IPS-20b (cell line): Measurements from ENCODE around the gene GARS1.
"Not testable (repeated sequence)": the region's sequence is repeated elsewhere in the genome, so short reads cannot be mapped to it uniquely, and the experiment has no call there.

ENCODE experiments used
- H3K27ac ChIP-seq: one replicate; pipeline ENCODE4 v1.5.1; 2013; ENCODE audit warnings: low read length
- H3K27me3 ChIP-seq: 2 replicates; pipeline ENCODE4 v1.6.1; 2013; ENCODE audit warnings: mild to moderate bottlenecking, low read length, inconsistent platforms; ENCODE audit not compliant: insufficient read depth
- H3K36me3 ChIP-seq: 2 replicates; pipeline ENCODE4 v1.6.1; 2013; ENCODE audit warnings: low read depth, mild to moderate bottlenecking, inconsistent platforms, low read length, moderate library complexity; ENCODE audit not compliant: insufficient read depth
- H3K4me1 ChIP-seq: 2 replicates; pipeline ENCODE4 v1.6.1; 2013; ENCODE audit warnings: mild to moderate bottlenecking, control low read depth, inconsistent platforms, low read length, moderate library complexity; ENCODE audit not compliant: insufficient read depth
- H3K4me3 ChIP-seq: 2 replicates; pipeline ENCODE4 v1.5.1; 2013; ENCODE audit warnings: mild to moderate bottlenecking, low read length, inconsistent platforms
- H3K9ac ChIP-seq: 2 replicates; pipeline ENCODE4 v1.6.1; 2013; ENCODE audit warnings: low read depth, mild to moderate bottlenecking, inconsistent platforms, low read length, moderate library complexity
- H3K9me3 ChIP-seq: 2 replicates; pipeline ENCODE4 v1.6.1; 2013; ENCODE audit warnings: mild to moderate bottlenecking, low read depth, low read length, inconsistent platforms; ENCODE audit not compliant: insufficient read depth

The GARS1 gene

DNA sequence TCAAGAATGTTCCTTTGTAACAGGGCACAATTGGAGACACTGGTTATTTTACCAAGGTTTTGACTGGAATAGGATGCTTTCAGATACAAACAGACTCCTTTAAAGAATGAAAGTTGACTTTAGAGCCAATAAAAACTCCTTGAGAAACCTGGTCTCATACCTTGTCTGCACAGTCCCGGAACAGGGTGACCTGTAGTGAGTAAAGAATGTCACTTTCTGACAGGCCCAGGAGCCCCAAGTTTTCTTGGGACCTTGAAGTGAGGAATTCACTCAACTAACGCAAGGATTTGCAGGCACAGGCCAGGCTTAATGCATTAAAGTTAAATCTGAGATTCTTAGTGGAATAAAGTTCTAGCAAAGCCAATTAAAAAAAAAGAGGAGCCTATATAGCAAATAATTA, 11.5 kb upstream of the GARS1 start:
- no peak overlapping the region for H3K4me3 ChIP-seq
- peaks cover 20% of the 10 kb centered on the region for H3K4me1 ChIP-seq
- no peak overlapping the region for H3K9ac ChIP-seq
- no peaks in the 10 kb centered on the region for H3K27me3 ChIP-seq
- peaks cover 43% of the 10 kb centered on the region; the same call in 1 of the 2 replicates for H3K9me3 ChIP-seq
- peaks cover 36% of the 10 kb centered on the region for H3K36me3 ChIP-seq
- no peak overlapping the region for H3K27ac ChIP-seq

DNA sequence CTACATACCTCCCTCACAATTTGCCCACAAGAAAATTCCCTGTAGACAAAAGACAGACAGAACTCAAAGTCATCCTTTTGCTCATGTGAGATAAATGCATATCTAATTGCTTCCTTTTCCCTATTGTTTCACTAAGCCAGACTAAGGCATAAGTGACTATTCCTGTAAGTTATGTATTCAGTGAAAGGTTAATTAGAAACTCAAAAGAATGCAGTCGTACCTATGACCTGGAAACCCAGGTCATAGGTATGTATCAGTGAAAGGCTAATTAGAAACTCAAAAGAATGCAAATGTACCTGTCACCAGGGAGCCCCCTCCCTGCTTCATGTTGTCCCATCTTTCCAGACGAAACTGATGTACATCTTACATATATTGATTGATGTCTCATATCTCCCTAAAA, 10.3 kb upstream of the GARS1 start:
- H3K36me3 ChIP-seq: peaks cover 27% of the 10 kb centered on the region

DNA sequence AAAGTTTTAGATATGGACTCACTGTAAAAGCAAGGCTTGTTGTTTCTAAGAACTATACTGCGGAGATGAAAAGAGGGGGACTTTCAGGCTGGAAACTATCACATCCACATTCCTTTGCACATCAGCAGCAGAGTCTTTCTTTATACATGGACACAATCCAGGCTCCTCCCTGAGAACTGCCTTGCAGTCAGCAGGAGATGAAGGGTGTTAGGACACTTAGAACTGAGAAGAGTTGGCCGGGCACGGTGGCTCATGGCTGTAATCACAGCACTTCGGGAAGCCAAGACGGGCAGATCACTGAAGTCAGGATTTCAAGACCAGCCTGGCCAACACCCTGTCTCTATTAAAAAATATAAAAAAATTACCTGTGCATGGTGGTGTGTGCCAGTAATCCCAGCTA, 9.7 kb upstream of the GARS1 start:
- H3K36me3 ChIP-seq: peaks cover 27% of the 10 kb centered on the region

More for the DNA sequence above, 10.3 kb upstream of the GARS1 start:
- H3K4me3 ChIP-seq: peak overlapping the region; percentile 46
- peaks cover 20% of the 10 kb centered on the region for H3K4me1 ChIP-seq
- peaks cover 34% of the 10 kb centered on the region; the same call in 1 of the 2 replicates for H3K9me3 ChIP-seq
- H3K27ac ChIP-seq: no peak overlapping the region
- H3K27me3 ChIP-seq: no peaks in the 10 kb centered on the region
- H3K9ac ChIP-seq: no peak overlapping the region

DNA sequence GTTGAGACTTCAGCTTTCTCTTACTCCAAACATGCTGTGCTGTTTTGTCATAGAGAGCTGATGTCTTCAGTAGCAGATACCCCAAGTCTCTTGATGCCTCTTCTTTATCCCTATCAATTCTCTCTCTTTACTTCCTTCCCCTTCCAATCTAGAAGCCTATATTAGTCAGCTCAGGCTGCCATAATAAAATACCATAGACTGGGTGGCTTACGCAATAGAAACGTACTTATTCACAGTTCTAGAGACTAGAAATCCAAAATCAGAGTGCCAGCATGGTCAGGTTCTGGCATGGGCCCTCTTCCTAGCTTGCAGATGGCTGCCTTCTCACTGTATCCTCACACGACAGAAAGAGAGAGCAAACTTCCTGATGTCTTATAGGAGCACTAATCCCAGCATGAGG, 9.0 kb upstream of the GARS1 start:
- H3K27me3 ChIP-seq: no peaks in the 10 kb centered on the region
- H3K36me3 ChIP-seq: peaks cover 21% of the 10 kb centered on the region
- H3K9ac ChIP-seq: no peak overlapping the region
- no peak overlapping the region for H3K4me3 ChIP-seq
- no peak overlapping the region for H3K27ac ChIP-seq
- H3K9me3 ChIP-seq: peaks cover 26% of the 10 kb centered on the region; the same call in 1 of the 2 replicates
- peaks cover 20% of the 10 kb centered on the region for H3K4me1 ChIP-seq

More for the DNA sequence above, 9.7 kb upstream of the GARS1 start:
- H3K27me3 ChIP-seq: no peaks in the 10 kb centered on the region
- H3K4me3 ChIP-seq: peak overlapping the region; percentile 46; the same call in 1 of the 2 replicates
- peaks cover 20% of the 10 kb centered on the region for H3K4me1 ChIP-seq
- H3K9ac ChIP-seq: no peak overlapping the region
- H3K27ac ChIP-seq: no peak overlapping the region
- peaks cover 32% of the 10 kb centered on the region; the same call in 1 of the 2 replicates for H3K9me3 ChIP-seq

DNA sequence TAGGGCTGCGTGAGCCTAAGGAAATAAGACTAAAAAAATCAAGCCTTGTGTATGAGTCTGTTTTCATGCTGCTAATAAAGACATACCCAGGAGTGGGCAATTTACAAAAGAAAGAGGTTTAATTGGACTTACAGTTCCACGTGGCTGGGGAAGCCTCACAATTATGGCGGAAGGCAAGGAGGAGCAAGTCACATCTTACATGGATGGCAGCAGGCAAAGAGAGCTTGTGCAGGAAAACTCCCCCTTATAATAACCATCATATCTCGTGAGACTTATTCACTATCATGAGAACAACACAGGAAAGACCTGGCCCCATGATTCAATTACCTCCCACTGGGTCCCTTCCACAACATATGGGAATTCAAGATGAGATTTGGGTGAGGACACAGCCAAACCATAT, 7.1 kb upstream of the GARS1 start:
- not testable (repeated sequence) for H3K9ac ChIP-seq, H3K27me3 ChIP-seq, H3K27ac ChIP-seq, H3K4me3 ChIP-seq, H3K36me3 ChIP-seq
- H3K9me3 ChIP-seq: peaks cover 14% of the 10 kb centered on the region; the same call in 1 of the 2 replicates
- H3K4me1 ChIP-seq: peaks cover 20% of the 10 kb centered on the region

DNA sequence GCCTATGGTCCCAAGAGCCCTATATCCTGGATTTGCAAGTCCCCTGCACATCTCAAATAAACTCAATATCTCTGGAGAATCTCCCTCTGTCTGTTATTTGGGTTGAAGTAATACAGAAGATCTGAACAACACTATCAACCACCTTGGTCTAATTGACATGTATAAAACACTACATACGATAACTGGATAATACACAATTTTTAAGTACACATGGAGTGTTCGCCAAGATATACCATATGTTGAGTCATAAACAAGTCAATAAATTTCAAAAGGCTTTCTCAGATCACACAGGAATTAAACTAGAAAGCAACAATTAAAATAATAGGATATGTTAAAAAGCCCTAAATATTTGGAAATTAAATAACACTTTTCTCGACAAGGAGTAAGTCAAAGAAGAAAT, 5.6 kb upstream of the GARS1 start:
- H3K27ac ChIP-seq: no peak overlapping the region
- no peaks in the 10 kb centered on the region for H3K27me3 ChIP-seq
- no peak overlapping the region for H3K4me3 ChIP-seq
- H3K36me3 ChIP-seq: no peaks in the 10 kb centered on the region
- peaks cover 9% of the 10 kb centered on the region; the same call in 1 of the 2 replicates for H3K9me3 ChIP-seq
- H3K4me1 ChIP-seq: peaks cover 12% of the 10 kb centered on the region; the same call in 1 of the 2 replicates
- H3K9ac ChIP-seq: no peak overlapping the region

DNA sequence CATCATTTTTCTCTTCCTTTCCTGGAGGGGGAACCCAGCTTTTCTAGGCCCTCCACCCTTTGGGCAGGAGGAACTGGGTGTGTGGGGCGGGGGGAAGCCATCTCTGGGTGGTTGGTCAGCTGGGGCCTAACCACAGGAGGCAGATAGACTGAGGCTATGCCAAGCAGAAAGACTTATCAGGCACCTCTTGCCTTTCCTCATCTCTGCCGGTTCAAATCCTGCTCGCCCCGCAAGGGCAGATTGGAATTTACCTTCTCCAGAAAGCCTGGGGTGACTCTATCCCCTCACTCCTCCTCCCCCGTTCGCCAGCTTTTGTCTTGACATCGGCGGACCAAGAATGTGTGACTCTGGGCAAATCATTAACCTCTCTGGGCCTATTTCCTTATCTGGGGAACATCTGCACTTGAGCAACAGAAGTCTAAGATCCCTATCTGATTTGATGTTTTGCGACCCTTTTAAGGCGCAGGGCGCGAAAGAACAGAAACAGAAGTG, 584 bp upstream of the GARS1 start:
- no peaks in the 10 kb centered on the region for H3K27me3 ChIP-seq
- H3K4me3 ChIP-seq: peak overlapping the region; percentile 96
- H3K9ac ChIP-seq: peak overlapping the region; percentile 98
- peak overlapping the region; percentile 55 for H3K27ac ChIP-seq
- no peaks in the 10 kb centered on the region for H3K9me3 ChIP-seq
- 0 out of 2 replicates have a peak, but pooled peaks cover 2% of the 10 kb centered on the region for H3K4me1 ChIP-seq
- peaks cover 22% of the 10 kb centered on the region for H3K36me3 ChIP-seq

DNA sequence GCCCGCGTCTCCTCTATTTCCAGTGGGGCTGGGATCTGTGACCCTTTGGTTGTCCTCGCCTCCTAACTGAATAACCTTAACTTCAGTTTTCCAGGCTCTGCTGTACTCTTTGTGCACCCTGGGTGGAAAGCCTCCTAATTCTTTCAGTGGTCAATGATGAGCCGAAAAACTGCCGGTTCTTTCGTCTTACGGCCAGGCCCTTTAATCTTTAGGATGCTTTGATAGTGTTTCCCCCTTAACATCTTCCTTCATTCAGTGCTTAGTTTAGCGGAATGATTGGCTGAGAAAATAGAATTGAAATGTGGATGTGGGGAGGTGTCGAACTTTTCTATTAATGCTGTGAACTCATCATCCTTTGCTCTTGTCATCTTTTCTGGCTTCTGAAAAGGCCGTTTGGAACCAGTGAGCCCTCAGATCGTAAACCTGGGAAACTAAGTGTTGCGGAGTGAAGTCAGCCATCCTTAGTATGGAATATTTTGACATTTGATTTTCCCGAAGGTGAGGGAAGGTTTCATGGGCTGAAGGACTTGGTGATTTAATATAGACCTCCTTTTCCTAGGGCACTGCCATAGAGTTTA, 847 bp downstream of the GARS1 start:
- H3K27me3 ChIP-seq: no peaks in the 10 kb centered on the region
- peak overlapping the region; percentile 83 for H3K27ac ChIP-seq
- H3K4me3 ChIP-seq: peak overlapping the region; percentile 96
- peak overlapping the region; percentile 98 for H3K9ac ChIP-seq
- 0 out of 2 replicates have a peak, but pooled peaks cover 2% of the 10 kb centered on the region for H3K4me1 ChIP-seq
- H3K9me3 ChIP-seq: no peaks in the 10 kb centered on the region
- H3K36me3 ChIP-seq: peaks cover 37% of the 10 kb centered on the region

DNA sequence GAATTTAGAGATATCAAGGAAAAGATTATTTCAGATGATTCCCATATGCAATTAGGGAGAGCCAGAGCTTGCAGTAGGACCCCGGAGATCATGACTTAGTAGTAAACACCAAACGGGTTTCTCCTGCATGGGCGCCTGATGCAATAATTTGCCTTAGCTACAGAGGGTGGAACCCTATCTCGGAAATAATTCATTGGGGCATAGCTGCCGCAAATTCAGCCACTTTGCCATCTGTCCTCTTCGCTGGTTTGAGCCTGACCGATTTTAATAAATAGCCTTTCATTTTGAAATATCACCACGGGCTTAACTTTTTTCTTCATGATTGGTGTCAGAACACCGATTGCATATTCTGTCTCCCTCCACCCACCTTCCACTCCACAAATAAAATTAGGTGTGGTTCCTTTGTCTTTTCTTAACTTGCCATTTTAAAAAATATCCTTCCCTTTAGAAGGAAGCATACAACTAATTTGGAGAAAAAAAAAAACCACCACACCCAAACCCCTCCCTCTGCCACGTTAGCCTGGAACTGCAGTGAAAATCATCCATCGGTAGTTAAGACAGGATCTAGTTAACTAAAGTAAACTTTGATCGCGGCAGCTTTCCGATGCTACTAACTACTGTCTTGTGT, 1.4 kb downstream of the GARS1 start:
- Histone ChIP-seq H3K9me3 (no peaks in the 10 kb centered on the region), H3K4me1 (0 out of 2 replicates have a peak, but pooled peaks cover 2% of the 10 kb centered on the region), H3K9ac (peak overlapping the region; percentile 98), H3K4me3 (peak overlapping the region; percentile 96), H3K27ac (no peak overlapping the region), H3K27me3 (no peaks in the 10 kb centered on the region), H3K36me3 (peaks cover 43% of the 10 kb centered on the region)

DNA sequence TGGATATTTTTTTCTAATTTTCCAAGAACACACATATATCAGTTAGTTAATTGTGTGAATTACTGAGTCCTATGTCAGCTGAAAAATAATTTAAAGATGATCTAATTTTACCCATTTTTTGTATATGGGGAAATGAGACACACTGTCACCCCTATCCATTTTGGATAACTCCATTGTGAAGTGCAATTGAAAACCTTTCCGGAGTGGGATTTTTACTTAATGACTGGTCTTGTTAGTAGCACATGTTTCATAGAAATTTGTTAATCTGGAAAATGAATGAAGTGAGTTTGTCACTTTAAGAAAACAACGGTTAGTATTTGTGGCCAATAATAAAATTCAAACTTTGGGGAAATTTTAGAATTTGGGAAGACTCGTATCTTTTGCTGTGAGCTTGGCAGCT, 2.0 kb downstream of the GARS1 start:
- Histone ChIP-seq H3K4me3 (peak overlapping the region; percentile 96), H3K9me3 (no peaks in the 10 kb centered on the region), H3K36me3 (peaks cover 49% of the 10 kb centered on the region), H3K9ac (peak overlapping the region; percentile 98; the same call in 1 of the 2 replicates), H3K27ac (no peak overlapping the region), H3K27me3 (no peaks in the 10 kb centered on the region), H3K4me1 (0 out of 2 replicates have a peak, but pooled peaks cover 2% of the 10 kb centered on the region)

DNA sequence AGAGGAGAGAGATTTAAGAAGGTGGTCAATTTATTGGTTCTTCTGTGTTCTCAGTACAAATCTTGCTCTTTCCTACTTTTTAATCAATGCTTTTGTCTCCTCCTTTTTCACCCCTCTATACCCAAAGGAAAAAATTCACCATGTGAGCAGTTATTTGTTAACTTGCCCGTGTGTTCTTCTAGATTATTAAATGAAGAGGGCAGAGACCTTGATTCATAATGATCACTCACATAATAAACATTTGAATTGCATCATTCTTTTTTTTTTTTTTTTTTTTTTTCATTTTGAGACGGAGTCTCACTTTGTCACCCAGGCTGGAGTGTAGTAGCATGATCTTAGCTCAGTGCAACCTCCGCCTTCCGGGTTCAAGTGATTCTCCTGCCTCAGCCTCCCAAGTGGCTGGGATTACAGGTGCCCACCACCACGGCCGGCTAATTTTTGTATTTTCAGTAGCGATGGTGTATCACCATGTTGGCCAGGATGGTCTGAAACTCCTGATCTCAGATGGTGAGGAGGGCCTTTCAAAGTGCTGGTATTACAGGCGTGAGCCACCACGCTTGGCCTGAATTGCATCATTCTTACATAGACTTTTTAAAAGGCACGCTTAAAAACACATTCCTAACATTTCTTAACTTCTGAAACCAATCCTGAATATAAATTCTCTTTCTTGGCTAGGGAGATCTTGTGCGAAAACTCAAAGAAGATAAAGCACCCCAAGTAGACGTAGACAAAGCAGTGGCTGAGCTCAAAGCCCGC, 3.6 kb downstream of the GARS1 start:
- H3K9me3 ChIP-seq: no peaks in the 10 kb centered on the region
- H3K36me3 ChIP-seq: peaks cover 62% of the 10 kb centered on the region
- H3K27me3 ChIP-seq: no peaks in the 10 kb centered on the region
- H3K4me1 ChIP-seq: 0 out of 2 replicates have a peak, but pooled peaks cover 2% of the 10 kb centered on the region
- no peak overlapping the region for H3K9ac ChIP-seq
- no peak overlapping the region for H3K27ac ChIP-seq
- H3K4me3 ChIP-seq: no peak overlapping the region
